GM23338 (cell line): ENCODE results near the gene BTBD9. TPM values are rescaled to one million over a fixed set of nuclear protein-coding genes. Genes with fewer than 3 reads are reported as not detected.

Experiments
- CREB1 ChIP-seq: fragments of 250-450 bp; sonication (Bioruptor Pico); IDR thresholded peaks from 2 replicates; pipeline ENCODE4 v1.5.0; 2020; ENCODE audit warnings: low read depth, mild to moderate bottlenecking, moderate library complexity
- EZH2phosphoT487 ChIP-seq: fragments of 200-600 bp; sonication (generic); IDR thresholded peaks from one replicate; pipeline ENCODE4 v1.8.1; 2018; ENCODE audit warnings: antibody characterized with exemption; ENCODE audit not compliant: unreplicated experiment
- NANOG ChIP-seq: IDR thresholded peaks from 2 replicates; pipeline ENCODE4 v1.6.1; 2016; ENCODE audit warnings: antibody characterized with exemption, borderline replicate concordance
- STAT1 ChIP-seq: IDR thresholded peaks from one replicate; pipeline ENCODE4 v1.6.1; 2016; ENCODE audit warnings: antibody characterized with exemption; ENCODE audit not compliant: unreplicated experiment
- ZNF114 ChIP-seq: fragments of 250-450 bp; sonication (Bioruptor Pico); IDR thresholded peaks from 2 replicates; pipeline ENCODE4 v1.5.0; 2020; ENCODE audit warnings: mild to moderate bottlenecking, moderate library complexity
- ZNF331 ChIP-seq: fragments of 250-450 bp; sonication (Bioruptor Pico); IDR thresholded peaks from 2 replicates; pipeline ENCODE4 v1.5.0; 2020; ENCODE audit warnings: low read depth, mild to moderate bottlenecking, moderate library complexity
- polyA plus RNA-seq: library from polyadenylated mRNA; unstranded; fragments of >200 nt; fragmentation: Nextera tagmentation; extraction: Ambion mirVana; gene quantifications from 2 replicates; pipeline ENCODE4 v1.2.1, GENCODE V29; 2016
- total RNA-seq: library from RNA; depleted of rRNA; stranded (reverse); fragments of >200 nt; shearing (Covaris generic); gene quantifications from 2 replicates; pipeline ENCODE4 v1.2.3, GENCODE V29; 2014
- TF ChIP-seq, protein P1 (sequence below): fragments of 250-450 bp; sonication (Bioruptor Pico); IDR thresholded peaks from 2 replicates; pipeline ENCODE4 v1.5.0; 2020; ENCODE audit warnings: mild to moderate bottlenecking, moderate library complexity
- TF ChIP-seq, protein P2 (sequence below), 2 experiments: fragments of 200-600 bp in 1 of 2; sonication (generic) in 1 of 2; conservative IDR thresholded peaks; 2 replicates each; pipeline versions ENCODE4 v1.5.1 to v1.6.1; 2016 to 2017; ENCODE audit warnings: antibody characterized with exemption in 2 of 2, low read depth in 2 of 2, mild to moderate bottlenecking in 2 of 2, moderate library complexity in 1 of 2
- TF ChIP-seq, protein P3 (sequence below): IDR thresholded peaks from one replicate; pipeline ENCODE4 v1.6.1; 2018; ENCODE audit warnings: antibody characterized with exemption; ENCODE audit not compliant: unreplicated experiment

The BTBD9 gene
- total and polyA plus RNA-seq, 2 experiments from 2014 or later = 4.2 to 5.3 TPM

DNA sequence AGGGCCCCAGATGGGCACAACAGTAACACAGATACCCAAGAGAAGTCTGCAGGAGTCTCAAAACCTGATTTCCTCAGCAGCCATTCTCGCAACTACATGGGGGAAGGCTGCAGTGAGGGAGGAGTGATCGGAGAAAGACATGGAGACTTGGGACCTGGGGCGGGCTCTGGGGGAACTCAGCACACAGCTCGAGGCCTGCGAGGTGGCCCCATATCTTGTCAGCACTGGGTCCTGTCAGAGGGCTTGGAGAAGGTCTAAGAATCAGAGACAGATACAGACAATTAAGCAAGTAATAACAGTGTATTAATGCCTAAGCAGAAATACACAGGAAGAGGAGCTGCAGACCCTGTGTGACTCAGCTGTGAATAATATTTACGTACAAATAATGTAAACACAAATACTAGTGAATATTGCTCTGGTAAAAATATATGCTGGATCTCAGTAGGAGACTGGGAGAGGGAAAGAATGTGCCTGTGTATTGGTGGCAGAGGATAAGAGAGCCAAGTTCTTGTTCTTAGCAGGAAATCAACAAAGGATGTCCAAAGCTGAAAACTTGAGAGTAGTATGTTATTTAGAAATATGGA, 484.0 kb downstream of the BTBD9 start (continued):
- TF ChIP-seq, protein P1, sequence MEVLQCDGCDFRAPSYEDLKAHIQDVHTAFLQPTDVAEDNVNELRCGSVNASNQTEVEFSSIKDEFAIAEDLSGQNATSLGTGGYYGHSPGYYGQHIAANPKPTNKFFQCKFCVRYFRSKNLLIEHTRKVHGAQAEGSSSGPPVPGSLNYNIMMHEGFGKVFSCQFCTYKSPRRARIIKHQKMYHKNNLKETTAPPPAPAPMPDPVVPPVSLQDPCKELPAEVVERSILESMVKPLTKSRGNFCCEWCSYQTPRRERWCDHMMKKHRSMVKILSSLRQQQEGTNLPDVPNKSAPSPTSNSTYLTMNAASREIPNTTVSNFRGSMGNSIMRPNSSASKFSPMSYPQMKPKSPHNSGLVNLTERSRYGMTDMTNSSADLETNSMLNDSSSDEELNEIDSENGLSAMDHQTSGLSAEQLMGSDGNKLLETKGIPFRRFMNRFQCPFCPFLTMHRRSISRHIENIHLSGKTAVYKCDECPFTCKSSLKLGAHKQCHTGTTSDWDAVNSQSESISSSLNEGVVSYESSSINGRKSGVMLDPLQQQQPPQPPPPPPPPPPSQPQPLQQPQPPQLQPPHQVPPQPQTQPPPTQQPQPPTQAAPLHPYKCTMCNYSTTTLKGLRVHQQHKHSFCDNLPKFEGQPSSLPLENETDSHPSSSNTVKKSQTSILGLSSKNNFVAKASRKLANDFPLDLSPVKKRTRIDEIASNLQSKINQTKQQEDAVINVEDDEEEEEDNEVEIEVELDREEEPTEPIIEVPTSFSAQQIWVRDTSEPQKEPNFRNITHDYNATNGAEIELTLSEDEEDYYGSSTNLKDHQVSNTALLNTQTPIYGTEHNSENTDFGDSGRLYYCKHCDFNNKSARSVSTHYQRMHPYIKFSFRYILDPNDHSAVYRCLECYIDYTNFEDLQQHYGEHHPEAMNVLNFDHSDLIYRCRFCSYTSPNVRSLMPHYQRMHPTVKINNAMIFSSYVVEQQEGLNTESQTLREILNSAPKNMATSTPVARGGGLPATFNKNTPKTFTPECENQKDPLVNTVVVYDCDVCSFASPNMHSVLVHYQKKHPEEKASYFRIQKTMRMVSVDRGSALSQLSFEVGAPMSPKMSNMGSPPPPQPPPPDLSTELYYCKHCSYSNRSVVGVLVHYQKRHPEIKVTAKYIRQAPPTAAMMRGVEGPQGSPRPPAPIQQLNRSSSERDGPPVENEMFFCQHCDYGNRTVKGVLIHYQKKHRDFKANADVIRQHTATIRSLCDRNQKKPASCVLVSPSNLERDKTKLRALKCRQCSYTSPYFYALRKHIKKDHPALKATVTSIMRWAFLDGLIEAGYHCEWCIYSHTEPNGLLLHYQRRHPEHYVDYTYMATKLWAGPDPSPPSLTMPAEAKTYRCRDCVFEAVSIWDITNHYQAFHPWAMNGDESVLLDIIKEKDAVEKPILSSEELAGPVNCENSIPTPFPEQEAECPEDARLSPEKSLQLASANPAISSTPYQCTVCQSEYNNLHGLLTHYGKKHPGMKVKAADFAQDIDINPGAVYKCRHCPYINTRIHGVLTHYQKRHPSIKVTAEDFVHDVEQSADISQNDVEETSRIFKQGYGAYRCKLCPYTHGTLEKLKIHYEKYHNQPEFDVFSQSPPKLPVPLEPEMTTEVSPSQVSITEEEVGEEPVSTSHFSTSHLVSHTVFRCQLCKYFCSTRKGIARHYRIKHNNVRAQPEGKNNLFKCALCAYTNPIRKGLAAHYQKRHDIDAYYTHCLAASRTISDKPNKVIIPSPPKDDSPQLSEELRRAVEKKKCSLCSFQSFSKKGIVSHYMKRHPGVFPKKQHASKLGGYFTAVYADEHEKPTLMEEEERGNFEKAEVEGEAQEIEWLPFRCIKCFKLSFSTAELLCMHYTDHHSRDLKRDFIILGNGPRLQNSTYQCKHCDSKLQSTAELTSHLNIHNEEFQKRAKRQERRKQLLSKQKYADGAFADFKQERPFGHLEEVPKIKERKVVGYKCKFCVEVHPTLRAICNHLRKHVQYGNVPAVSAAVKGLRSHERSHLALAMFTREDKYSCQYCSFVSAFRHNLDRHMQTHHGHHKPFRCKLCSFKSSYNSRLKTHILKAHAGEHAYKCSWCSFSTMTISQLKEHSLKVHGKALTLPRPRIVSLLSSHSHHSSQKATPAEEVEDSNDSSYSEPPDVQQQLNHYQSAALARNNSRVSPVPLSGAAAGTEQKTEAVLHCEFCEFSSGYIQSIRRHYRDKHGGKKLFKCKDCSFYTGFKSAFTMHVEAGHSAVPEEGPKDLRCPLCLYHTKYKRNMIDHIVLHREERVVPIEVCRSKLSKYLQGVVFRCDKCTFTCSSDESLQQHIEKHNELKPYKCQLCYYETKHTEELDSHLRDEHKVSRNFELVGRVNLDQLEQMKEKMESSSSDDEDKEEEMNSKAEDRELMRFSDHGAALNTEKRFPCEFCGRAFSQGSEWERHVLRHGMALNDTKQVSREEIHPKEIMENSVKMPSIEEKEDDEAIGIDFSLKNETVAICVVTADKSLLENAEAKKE (CRISPR knock-in tag) = no peak
- TF ChIP-seq, protein P2, sequence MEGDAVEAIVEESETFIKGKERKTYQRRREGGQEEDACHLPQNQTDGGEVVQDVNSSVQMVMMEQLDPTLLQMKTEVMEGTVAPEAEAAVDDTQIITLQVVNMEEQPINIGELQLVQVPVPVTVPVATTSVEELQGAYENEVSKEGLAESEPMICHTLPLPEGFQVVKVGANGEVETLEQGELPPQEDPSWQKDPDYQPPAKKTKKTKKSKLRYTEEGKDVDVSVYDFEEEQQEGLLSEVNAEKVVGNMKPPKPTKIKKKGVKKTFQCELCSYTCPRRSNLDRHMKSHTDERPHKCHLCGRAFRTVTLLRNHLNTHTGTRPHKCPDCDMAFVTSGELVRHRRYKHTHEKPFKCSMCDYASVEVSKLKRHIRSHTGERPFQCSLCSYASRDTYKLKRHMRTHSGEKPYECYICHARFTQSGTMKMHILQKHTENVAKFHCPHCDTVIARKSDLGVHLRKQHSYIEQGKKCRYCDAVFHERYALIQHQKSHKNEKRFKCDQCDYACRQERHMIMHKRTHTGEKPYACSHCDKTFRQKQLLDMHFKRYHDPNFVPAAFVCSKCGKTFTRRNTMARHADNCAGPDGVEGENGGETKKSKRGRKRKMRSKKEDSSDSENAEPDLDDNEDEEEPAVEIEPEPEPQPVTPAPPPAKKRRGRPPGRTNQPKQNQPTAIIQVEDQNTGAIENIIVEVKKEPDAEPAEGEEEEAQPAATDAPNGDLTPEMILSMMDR (conservative IDR thresholded peaks at IDR 0.05; ENCODE audit: low read depth in 2 of 2) = no peak
- TF ChIP-seq ZNF331 (CRISPR knock-in tag) (no peak), EZH2phosphoT487 (no peak), NANOG (no peak), CREB1 (CRISPR knock-in tag) (no peak), ZNF114 (no peak), STAT1 (no peak)
- TF ChIP-seq, protein P3, sequence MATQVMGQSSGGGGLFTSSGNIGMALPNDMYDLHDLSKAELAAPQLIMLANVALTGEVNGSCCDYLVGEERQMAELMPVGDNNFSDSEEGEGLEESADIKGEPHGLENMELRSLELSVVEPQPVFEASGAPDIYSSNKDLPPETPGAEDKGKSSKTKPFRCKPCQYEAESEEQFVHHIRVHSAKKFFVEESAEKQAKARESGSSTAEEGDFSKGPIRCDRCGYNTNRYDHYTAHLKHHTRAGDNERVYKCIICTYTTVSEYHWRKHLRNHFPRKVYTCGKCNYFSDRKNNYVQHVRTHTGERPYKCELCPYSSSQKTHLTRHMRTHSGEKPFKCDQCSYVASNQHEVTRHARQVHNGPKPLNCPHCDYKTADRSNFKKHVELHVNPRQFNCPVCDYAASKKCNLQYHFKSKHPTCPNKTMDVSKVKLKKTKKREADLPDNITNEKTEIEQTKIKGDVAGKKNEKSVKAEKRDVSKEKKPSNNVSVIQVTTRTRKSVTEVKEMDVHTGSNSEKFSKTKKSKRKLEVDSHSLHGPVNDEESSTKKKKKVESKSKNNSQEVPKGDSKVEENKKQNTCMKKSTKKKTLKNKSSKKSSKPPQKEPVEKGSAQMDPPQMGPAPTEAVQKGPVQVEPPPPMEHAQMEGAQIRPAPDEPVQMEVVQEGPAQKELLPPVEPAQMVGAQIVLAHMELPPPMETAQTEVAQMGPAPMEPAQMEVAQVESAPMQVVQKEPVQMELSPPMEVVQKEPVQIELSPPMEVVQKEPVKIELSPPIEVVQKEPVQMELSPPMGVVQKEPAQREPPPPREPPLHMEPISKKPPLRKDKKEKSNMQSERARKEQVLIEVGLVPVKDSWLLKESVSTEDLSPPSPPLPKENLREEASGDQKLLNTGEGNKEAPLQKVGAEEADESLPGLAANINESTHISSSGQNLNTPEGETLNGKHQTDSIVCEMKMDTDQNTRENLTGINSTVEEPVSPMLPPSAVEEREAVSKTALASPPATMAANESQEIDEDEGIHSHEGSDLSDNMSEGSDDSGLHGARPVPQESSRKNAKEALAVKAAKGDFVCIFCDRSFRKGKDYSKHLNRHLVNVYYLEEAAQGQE = no peak
